Hepatocyte (in vitro differentiated cells): ENCODE data around the gene MTFP1.

Experiments
- CTCF ChIP-seq: fragments of 200-600 bp; sonication (generic); IDR thresholded peaks from 2 replicates; pipeline ENCODE4 v1.5.1; 2016; ENCODE audit warnings: antibody characterized with exemption, mild to moderate bottlenecking; ENCODE audit not compliant: poor library complexity
- EZH2 ChIP-seq: fragments of 200-600 bp; sonication (generic); IDR thresholded peaks from 2 replicates; pipeline ENCODE4 v1.6.1; 2016; ENCODE audit warnings: antibody characterized with exemption, mild to moderate bottlenecking, borderline replicate concordance
- EZH2phosphoT487 ChIP-seq: fragments of 200-600 bp; sonication (generic); IDR thresholded peaks from one replicate; pipeline ENCODE4 v1.6.1; 2018; ENCODE audit warnings: antibody characterized with exemption, mild to moderate bottlenecking, low read depth, moderate library complexity; ENCODE audit not compliant: unreplicated experiment, severe bottlenecking

GRCh38 chr22:30432096-30432495 lies 6.5 kb downstream of the MTFP1 start:
- no peak for TF ChIP-seq CTCF
- TF ChIP-seq EZH2: no peak
- TF ChIP-seq EZH2phosphoT487: no peak
